H9 (cell line): ENCODE results near the gene FBP2. TPM values are rescaled to one million over a fixed set of nuclear protein-coding genes. Genes with fewer than 3 reads are reported as not detected.

ENCODE experiments used
- DNase-seq: peaks from one replicate; pipeline ENCODE4 v3.0.0-alpha.2; 2017
- H2AFZ ChIP-seq: one replicate; pipeline ENCODE4 v1.6.1; 2013; ENCODE audit warnings: mild to moderate bottlenecking, low read length, control low read depth, moderate library complexity
- H2AK5ac ChIP-seq: 2 replicates; pipeline ENCODE4 v1.6.1; 2013; ENCODE audit warnings: low read length, control low read depth, mixed read lengths; ENCODE audit not compliant: insufficient read length
- H2BK120ac ChIP-seq: one replicate; pipeline ENCODE4 v1.6.1; 2013; ENCODE audit warnings: low read depth, mild to moderate bottlenecking, low read length, control low read depth, inconsistent platforms; ENCODE audit not compliant: poor library complexity, severe bottlenecking
- H2BK12ac ChIP-seq: 2 replicates; pipeline ENCODE4 v1.6.1; 2013; ENCODE audit warnings: low read length, control low read depth, mixed read lengths, low read depth; ENCODE audit not compliant: insufficient read length
- H2BK15ac ChIP-seq: 2 replicates; pipeline ENCODE4 v1.6.1; 2013; ENCODE audit warnings: low read depth, low read length, control low read depth
- H2BK20ac ChIP-seq: one replicate; pipeline ENCODE4 v1.6.1; 2013; ENCODE audit warnings: low read depth, mild to moderate bottlenecking, low read length, control low read depth, inconsistent platforms; ENCODE audit not compliant: poor library complexity, severe bottlenecking
- H2BK5ac ChIP-seq: 2 replicates; pipeline ENCODE4 v1.6.1; 2013; ENCODE audit warnings: low read length, control low read depth, mixed read lengths; ENCODE audit not compliant: insufficient read length
- H3K14ac ChIP-seq: 2 replicates; pipeline ENCODE4 v1.6.1; 2013; ENCODE audit warnings: low read length, control low read depth; ENCODE audit not compliant: insufficient read depth
- H3K18ac ChIP-seq: 2 replicates; pipeline ENCODE4 v1.6.1; 2013; ENCODE audit warnings: low read depth, mild to moderate bottlenecking, mixed read lengths, low read length, control low read depth; ENCODE audit not compliant: insufficient read length
- H3K23ac ChIP-seq: 2 replicates; pipeline ENCODE4 v1.6.1; 2013; ENCODE audit warnings: low read length, control low read depth, mixed read lengths, low read depth; ENCODE audit not compliant: insufficient read length
- H3K23me2 ChIP-seq: 2 replicates; pipeline ENCODE4 v1.6.1; 2013; ENCODE audit warnings: low read depth, mild to moderate bottlenecking, mixed read lengths, low read length, control low read depth; ENCODE audit not compliant: insufficient read length, poor library complexity, severe bottlenecking
- H3K27ac ChIP-seq: 2 replicates; pipeline ENCODE4 v1.5.1; 2013; ENCODE audit warnings: low read length, control low read depth, mixed read lengths, low read depth; ENCODE audit not compliant: insufficient read length
- H3K27me3 ChIP-seq: 2 replicates; pipeline ENCODE4 v1.6.1; 2013; ENCODE audit warnings: low read length, control low read depth, inconsistent platforms; ENCODE audit not compliant: insufficient read depth
- H3K4ac ChIP-seq: 2 replicates; pipeline ENCODE4 v1.6.1; 2013; ENCODE audit warnings: low read depth, mild to moderate bottlenecking, control low read depth, inconsistent platforms, low read length, moderate library complexity
- H3K4me1 ChIP-seq: 2 replicates; pipeline ENCODE4 v1.6.1; 2013; ENCODE audit warnings: low read length, control low read depth, inconsistent platforms; ENCODE audit not compliant: insufficient read depth
- H3K4me2 ChIP-seq: 2 replicates; pipeline ENCODE4 v1.6.1; 2013; ENCODE audit warnings: low read length, control low read depth, mixed read lengths; ENCODE audit not compliant: insufficient read length, insufficient read depth
- H3K56ac ChIP-seq: 2 replicates; pipeline ENCODE4 v1.6.1; 2013; ENCODE audit warnings: low read depth, mild to moderate bottlenecking, mixed read lengths, low read length, control low read depth; ENCODE audit not compliant: insufficient read length
- H3K79me1 ChIP-seq: 2 replicates; pipeline ENCODE4 v1.6.1; 2013; ENCODE audit warnings: low read depth, mild to moderate bottlenecking, moderate library complexity, low read length, control low read depth, inconsistent platforms; ENCODE audit not compliant: insufficient read depth, poor library complexity, severe bottlenecking
- H3K79me2 ChIP-seq: 2 replicates; pipeline ENCODE4 v1.6.1; 2013; ENCODE audit warnings: low read length, control low read depth, inconsistent platforms; ENCODE audit not compliant: insufficient read depth
- H3K9ac ChIP-seq: 2 replicates; pipeline ENCODE4 v1.6.1; 2013; ENCODE audit warnings: low read length, control low read depth, mixed read lengths; ENCODE audit not compliant: insufficient read length; ENCODE audit errors: extremely low read depth
- H3K9me3 ChIP-seq: one replicate; pipeline ENCODE4 v1.6.1; 2013; ENCODE audit warnings: low read depth, low read length, inconsistent platforms; ENCODE audit not compliant: control insufficient read depth
- H3T11ph ChIP-seq: one replicate; pipeline ENCODE4 v1.6.1; 2013; ENCODE audit warnings: mild to moderate bottlenecking, low read length, control low read depth, inconsistent platforms
- H4K20me1 ChIP-seq: one replicate; pipeline ENCODE4 v1.6.1; 2013; ENCODE audit not compliant: control insufficient read depth, insufficient read length, insufficient read depth
- H4K5ac ChIP-seq: 2 replicates; pipeline ENCODE4 v1.6.1; 2013; ENCODE audit warnings: low read depth, mild to moderate bottlenecking, mixed read lengths, low read length, control low read depth; ENCODE audit not compliant: insufficient read length
- H4K8ac ChIP-seq: replicated peaks from 2 replicates; pipeline ENCODE4 v1.6.1; 2013; ENCODE audit warnings: low read length, control low read depth, mixed read lengths, low read depth; ENCODE audit not compliant: insufficient read length
- H4K91ac ChIP-seq: 2 replicates; pipeline ENCODE4 v1.6.1; 2013; ENCODE audit warnings: low read depth, mild to moderate bottlenecking, moderate library complexity, mixed read lengths, low read length, control low read depth; ENCODE audit not compliant: insufficient read length
- H3K27ac Mint-ChIP-seq, 3 experiments: 2 replicates in 2 of 3; 3 replicates in 1 of 3; pipeline ENCODE4 v1.8.0; 2020 to 2021; ENCODE audit warnings: mixed read lengths in 3 of 3, mild to moderate bottlenecking in 1 of 3, moderate library complexity in 1 of 3
- H3K27me3 Mint-ChIP-seq: 2 replicates; pipeline ENCODE4 v1.8.0; 2021; ENCODE audit warnings: low read depth, mild to moderate bottlenecking, moderate library complexity, mixed read lengths
- H3K36me3 Mint-ChIP-seq, 3 experiments: 2 replicates in 2 of 3; 3 replicates in 1 of 3; pipeline ENCODE4 v1.8.0; 2020 to 2021; ENCODE audit warnings: low read depth in 3 of 3, mixed read lengths in 3 of 3; ENCODE audit not compliant: insufficient read depth in 1 of 3
- H3K4me1 Mint-ChIP-seq, 2 experiments: 2 replicates each; pipeline ENCODE4 v1.8.0; 2020; ENCODE audit warnings: mixed read lengths in 2 of 2
- H3K4me3 Mint-ChIP-seq, 2 experiments: 2 replicates in 1 of 2; 3 replicates in 1 of 2; pipeline ENCODE4 v1.8.0; 2020 to 2021; ENCODE audit warnings: mild to moderate bottlenecking in 2 of 2, mixed read lengths in 2 of 2, moderate library complexity in 1 of 2
- H3K9me3 Mint-ChIP-seq, 2 experiments: 2 replicates in 1 of 2; 3 replicates in 1 of 2; pipeline ENCODE4 v1.8.0; 2020; ENCODE audit warnings: mild to moderate bottlenecking in 2 of 2, mixed read lengths in 2 of 2, moderate library complexity in 1 of 2
- WGBS: extraction: QIAGEN DNeasy Blood & Tissue Kit; methylation state at CpG from one replicate; pipeline ENCODE4 v1.1.7; 2013; ENCODE audit warnings: missing lambda C conversion rate, low lambda C conversion rate, mixed read lengths; ENCODE audit not compliant: insufficient read length; ENCODE audit errors: extremely low coverage; 5-methylcytosine and 5-hydroxymethylcytosine counted together
- total RNA-seq: library from RNA; stranded (reverse); gene quantifications from 2 replicates; pipeline ENCODE4 v1.2.1, GENCODE V29; 2021
- TF ChIP-seq, protein P1 (sequence below): fragments of 200-600 bp; sonication (generic); conservative IDR thresholded peaks from 3 replicates; pipeline ENCODE4 v1.8.0; 2021; ENCODE audit warnings: antibody characterized with exemption, mild to moderate bottlenecking

FBP2 gene
- total RNA-seq, 1 experiment from 2014 or later = not detected

DNA sequence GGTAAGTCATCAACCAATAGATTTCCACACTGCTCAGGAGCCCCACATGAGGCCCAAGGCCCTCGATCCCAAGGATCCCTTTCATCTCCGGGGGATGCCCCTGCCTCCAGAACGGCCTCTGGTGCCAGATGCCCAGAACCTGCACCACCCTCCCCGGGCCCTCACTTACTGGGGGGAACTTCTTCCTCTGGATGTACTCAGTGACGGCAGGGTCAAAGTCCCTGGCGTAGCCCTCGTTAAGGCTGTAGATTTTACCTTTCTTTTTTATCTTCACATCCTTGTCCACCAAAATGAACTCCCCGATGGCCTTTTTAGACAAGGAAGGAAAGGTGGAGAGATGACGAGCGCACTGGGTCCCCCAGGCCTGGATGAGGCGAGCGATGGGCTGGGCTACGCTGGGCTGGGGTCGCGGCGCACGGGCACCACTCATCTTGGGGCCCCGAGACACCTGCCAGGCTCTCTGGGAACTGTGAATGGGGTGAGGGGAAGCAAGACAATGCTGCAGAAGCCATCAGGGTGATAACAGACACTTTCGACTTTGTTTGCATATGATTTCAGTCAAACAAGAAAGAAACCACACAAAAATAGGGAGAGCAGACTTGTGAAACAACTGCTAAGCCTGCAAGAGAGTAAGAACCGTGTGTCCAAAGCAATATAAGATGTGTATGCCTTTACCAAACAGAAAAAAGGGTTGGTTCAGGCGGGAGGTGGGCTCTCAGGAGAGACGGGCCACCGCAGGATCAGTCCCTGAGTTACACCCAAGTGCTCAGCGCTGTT is 13.2 kb upstream of the FBP2 start:
- Mint-ChIP-seq H3K36me3 (no peaks in the 10 kb centered on the region), H3K4me3 (no peak overlapping the region; a peak in 1 of 5 replicates), H3K27ac (no peak overlapping the region), H3K27me3 (peaks cover 30% of the 10 kb centered on the region), H3K9me3 (no peaks in the 10 kb centered on the region), H3K4me1 (peaks cover 22 to 37% of the 10 kb centered on the region in 2 experiments)
- no peak overlapping the region for H2BK120ac ChIP-seq
- no peak overlapping the region for H2BK15ac ChIP-seq
- H3K4me2 ChIP-seq = no peak overlapping the region
- no peaks in the 10 kb centered on the region; the same call in 1 of the 2 replicates for H3K79me2 ChIP-seq
- no CpG with 5 or more reads among the region's 24 CpGs for WGBS
- H3K79me1 ChIP-seq = no peaks in the 10 kb centered on the region
- no peak overlapping the region for H3K23ac ChIP-seq
- H3K9me3 ChIP-seq = no peaks in the 10 kb centered on the region
- peak overlapping the region; percentile 17 for H2AFZ ChIP-seq
- no peak overlapping the region for H2BK12ac ChIP-seq
- no peak overlapping the region for H3K27ac ChIP-seq
- no peak overlapping the region for H2BK5ac ChIP-seq
- H3K4me1 ChIP-seq = no peaks in the 10 kb centered on the region; the same call in 1 of the 2 replicates
- H3T11ph ChIP-seq = no peak overlapping the region
- no peak overlapping the region for H3K9ac ChIP-seq
- no peak overlapping the region for H3K14ac ChIP-seq
- H3K23me2 ChIP-seq = no peaks in the 10 kb centered on the region
- H4K20me1 ChIP-seq = no peaks in the 10 kb centered on the region
- no peak overlapping the region for H4K5ac ChIP-seq
- H3K56ac ChIP-seq = no peak overlapping the region
- H3K27me3 ChIP-seq = no peaks in the 10 kb centered on the region
- DNase-seq = no peak
- no peak overlapping the region for H3K4ac ChIP-seq
- H3K18ac ChIP-seq = no peak overlapping the region
- H2BK20ac ChIP-seq = no peak overlapping the region
- no peak overlapping the region for H4K91ac ChIP-seq
- TF ChIP-seq, protein P1, sequence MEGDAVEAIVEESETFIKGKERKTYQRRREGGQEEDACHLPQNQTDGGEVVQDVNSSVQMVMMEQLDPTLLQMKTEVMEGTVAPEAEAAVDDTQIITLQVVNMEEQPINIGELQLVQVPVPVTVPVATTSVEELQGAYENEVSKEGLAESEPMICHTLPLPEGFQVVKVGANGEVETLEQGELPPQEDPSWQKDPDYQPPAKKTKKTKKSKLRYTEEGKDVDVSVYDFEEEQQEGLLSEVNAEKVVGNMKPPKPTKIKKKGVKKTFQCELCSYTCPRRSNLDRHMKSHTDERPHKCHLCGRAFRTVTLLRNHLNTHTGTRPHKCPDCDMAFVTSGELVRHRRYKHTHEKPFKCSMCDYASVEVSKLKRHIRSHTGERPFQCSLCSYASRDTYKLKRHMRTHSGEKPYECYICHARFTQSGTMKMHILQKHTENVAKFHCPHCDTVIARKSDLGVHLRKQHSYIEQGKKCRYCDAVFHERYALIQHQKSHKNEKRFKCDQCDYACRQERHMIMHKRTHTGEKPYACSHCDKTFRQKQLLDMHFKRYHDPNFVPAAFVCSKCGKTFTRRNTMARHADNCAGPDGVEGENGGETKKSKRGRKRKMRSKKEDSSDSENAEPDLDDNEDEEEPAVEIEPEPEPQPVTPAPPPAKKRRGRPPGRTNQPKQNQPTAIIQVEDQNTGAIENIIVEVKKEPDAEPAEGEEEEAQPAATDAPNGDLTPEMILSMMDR = no peak
- no peak overlapping the region for H4K8ac ChIP-seq
- no peak overlapping the region for H2AK5ac ChIP-seq
